Smooth muscle cell (in vitro differentiated cells): ENCODE results near the gene DPY19L2. TPM values are rescaled to one million over a fixed set of nuclear protein-coding genes. Genes with fewer than 3 reads are reported as not detected.
A peak's percentile ranks its signal among the peaks of the same experiment; 100 is the strongest.
"Not testable (repeated sequence)": the region's sequence is repeated elsewhere in the genome, so short reads cannot be mapped to it uniquely, and the experiment has no call there.

Experiments
- DNase-seq: peaks from one replicate; lab custom pipeline; 2025; ENCODE audit not compliant: unreplicated experiment; lab: John Stamatoyannopoulos, UW
- H2AFZ ChIP-seq: fragments of 200-600 bp; sonication (generic); 2 replicates; pipeline ENCODE4 v1.6.0; 2016; ENCODE audit warnings: antibody characterized with exemption, low read depth, mild to moderate bottlenecking
- H3F3A ChIP-seq: fragments of 200-600 bp; sonication (generic); 2 replicates; pipeline ENCODE4 v1.6.0; 2017; ENCODE audit warnings: antibody characterized with exemption, low read depth
- H3K27ac ChIP-seq: fragments of 200-600 bp; sonication (generic); 2 replicates; pipeline ENCODE4 v1.5.1; 2016; ENCODE audit warnings: low read depth, mild to moderate bottlenecking
- H3K27me3 ChIP-seq: fragments of 200-600 bp; sonication (generic); 2 replicates; pipeline ENCODE4 v1.6.1; 2016; ENCODE audit warnings: low read depth, mild to moderate bottlenecking
- H3K36me3 ChIP-seq: fragments of 200-600 bp; sonication (generic); 2 replicates; pipeline ENCODE4 v1.5.1; 2016; ENCODE audit warnings: low read depth
- H3K4me1 ChIP-seq: fragments of 200-600 bp; sonication (generic); 2 replicates; pipeline ENCODE4 v1.5.1; 2016; ENCODE audit warnings: low read depth
- H3K4me2 ChIP-seq: fragments of 200-600 bp; sonication (generic); 2 replicates; pipeline ENCODE4 v1.6.0; 2016; ENCODE audit warnings: mild to moderate bottlenecking
- H3K4me3 ChIP-seq: fragments of 200-600 bp; sonication (generic); 2 replicates; pipeline ENCODE4 v1.5.1; 2016; ENCODE audit warnings: mild to moderate bottlenecking
- H3K79me2 ChIP-seq: fragments of 200-600 bp; sonication (generic); 2 replicates; pipeline ENCODE4 v1.6.0; 2016; ENCODE audit warnings: low read depth, mild to moderate bottlenecking
- H3K9ac ChIP-seq: fragments of 200-600 bp; sonication (generic); 2 replicates; pipeline ENCODE4 v1.6.0; 2016; ENCODE audit warnings: low read depth
- H3K9me3 ChIP-seq: fragments of 200-600 bp; sonication (generic); replicated peaks from 2 replicates; pipeline ENCODE4 v1.5.1; 2016; ENCODE audit warnings: low read depth
- H4K20me1 ChIP-seq: fragments of 200-600 bp; sonication (generic); 2 replicates; pipeline ENCODE4 v1.6.0; 2016; ENCODE audit warnings: low read depth
- WGBS: methylation state at CpG from one replicate; pipeline ENCODE4 v1.1.7; 2016; ENCODE audit warnings: low lambda C conversion rate; 5-methylcytosine and 5-hydroxymethylcytosine counted together
- polyA plus RNA-seq: library from polyadenylated mRNA; unstranded; fragments of >200 nt; fragmentation: Nextera tagmentation; extraction: Ambion mirVana; gene quantifications from 2 replicates; pipeline ENCODE4 v1.2.1, GENCODE V29; 2016
- total RNA-seq: library from RNA; depleted of rRNA; stranded (reverse); fragments of >200 nt; gene quantifications from 2 replicates; pipeline ENCODE4 v1.2.3, GENCODE V29; 2014
- TF ChIP-seq, protein P1 (sequence below): fragments of 200-600 bp; sonication (generic); IDR thresholded peaks from 2 replicates; pipeline ENCODE4 v1.5.1; 2017; ENCODE audit warnings: borderline replicate concordance, mild to moderate bottlenecking, antibody characterized with exemption; ENCODE audit not compliant: insufficient read depth, poor library complexity, severe bottlenecking

The DPY19L2 gene
- 0.18 and 0.58 TPM in 2 replicates for total RNA-seq
- polyA plus RNA-seq: not detected in 2 replicates

DNA sequence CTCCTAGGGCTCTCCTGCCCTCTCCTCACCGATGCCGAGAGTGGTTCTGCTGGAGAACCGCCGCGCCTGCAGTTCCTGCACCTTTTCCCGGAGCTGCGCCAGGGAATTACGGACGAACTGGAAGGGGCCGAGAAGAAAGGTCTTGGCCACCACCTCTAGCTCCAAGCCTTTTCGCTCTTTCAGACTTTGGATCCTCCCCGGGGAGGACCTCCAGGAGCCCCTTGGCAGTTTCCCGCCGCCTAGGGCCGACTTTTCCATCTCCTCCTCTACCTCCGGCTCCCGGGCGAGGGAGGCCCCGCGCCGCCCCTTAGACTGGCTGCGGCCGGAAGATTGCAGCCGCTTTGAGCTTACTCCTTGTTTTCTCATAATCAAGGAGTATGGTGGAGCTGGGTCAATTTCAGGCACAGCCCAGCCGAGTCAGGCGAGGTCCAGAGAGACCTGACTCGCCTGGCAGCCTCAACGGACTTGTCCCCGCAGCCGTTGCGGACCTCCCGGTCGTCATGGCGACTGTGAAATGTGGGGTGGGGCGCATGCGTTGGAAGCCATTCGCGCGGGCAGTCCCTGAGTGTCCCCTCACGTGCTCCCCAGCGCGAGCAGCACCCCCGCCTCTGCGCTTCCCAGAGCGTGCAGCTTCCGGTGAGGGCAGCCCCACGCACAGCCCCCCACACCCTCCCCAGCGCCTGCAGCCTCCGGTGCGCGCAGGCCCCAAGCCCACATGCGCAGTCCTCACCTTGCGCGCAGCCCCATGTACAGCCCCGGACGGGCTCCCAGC is at the start of gene DPY19L2:
Gene DPY19L2, minus strand, starts transcription at position 466 of the 772 bp plus-strand sequence. Its CDS starts 100 bp downstream, at position 366.
- Histone ChIP-seq H3K4me1 (no peaks in the 10 kb centered on the region), H2AFZ (peak within 1 kb of the TSS; percentile 100), H3K9me3 (no peaks in the 10 kb centered on the region), H3K36me3 (no peaks in the 10 kb centered on the region), H3K4me2 (peak within 1 kb of the TSS; percentile 100), H3K27me3 (peaks cover 31% of the 10 kb centered on the region), H3K79me2 (no peaks in the 10 kb centered on the region), H3F3A (no peaks in the 10 kb centered on the region), H3K27ac (no peak within 1 kb of the TSS), H3K9ac (no peak within 1 kb of the TSS), H4K20me1 (no peaks in the 10 kb centered on the region), H3K4me3 (peak within 1 kb of the TSS; percentile 89)
- 1% methylated on average over 42 of the region's 56 CpGs for WGBS
- DNase-seq: peak; percentile 20
- TF ChIP-seq, protein P1, sequence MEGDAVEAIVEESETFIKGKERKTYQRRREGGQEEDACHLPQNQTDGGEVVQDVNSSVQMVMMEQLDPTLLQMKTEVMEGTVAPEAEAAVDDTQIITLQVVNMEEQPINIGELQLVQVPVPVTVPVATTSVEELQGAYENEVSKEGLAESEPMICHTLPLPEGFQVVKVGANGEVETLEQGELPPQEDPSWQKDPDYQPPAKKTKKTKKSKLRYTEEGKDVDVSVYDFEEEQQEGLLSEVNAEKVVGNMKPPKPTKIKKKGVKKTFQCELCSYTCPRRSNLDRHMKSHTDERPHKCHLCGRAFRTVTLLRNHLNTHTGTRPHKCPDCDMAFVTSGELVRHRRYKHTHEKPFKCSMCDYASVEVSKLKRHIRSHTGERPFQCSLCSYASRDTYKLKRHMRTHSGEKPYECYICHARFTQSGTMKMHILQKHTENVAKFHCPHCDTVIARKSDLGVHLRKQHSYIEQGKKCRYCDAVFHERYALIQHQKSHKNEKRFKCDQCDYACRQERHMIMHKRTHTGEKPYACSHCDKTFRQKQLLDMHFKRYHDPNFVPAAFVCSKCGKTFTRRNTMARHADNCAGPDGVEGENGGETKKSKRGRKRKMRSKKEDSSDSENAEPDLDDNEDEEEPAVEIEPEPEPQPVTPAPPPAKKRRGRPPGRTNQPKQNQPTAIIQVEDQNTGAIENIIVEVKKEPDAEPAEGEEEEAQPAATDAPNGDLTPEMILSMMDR: no peak

DNA sequence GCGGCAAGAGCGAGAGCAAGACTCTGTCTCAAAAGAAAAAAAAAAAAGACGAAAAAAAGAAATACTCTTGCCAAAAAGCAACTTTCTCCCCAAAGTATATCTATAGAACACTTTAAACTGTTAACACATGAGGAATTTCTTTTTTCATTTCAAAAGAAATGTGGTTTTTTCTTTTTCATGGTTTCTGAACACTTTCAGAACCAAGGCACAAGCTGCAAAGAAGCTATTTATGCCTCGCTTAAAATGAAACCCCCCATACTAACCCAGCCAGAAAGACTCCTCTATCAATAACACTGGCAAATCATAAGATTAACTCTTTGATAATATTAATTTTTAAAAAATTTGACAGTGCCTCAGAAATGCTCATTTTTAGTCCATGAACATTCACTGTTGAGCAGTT is 48.6 kb upstream of the DPY19L2 start:
- not testable (repeated sequence) for H3K27ac ChIP-seq, H3K36me3 ChIP-seq, H4K20me1 ChIP-seq, H3K9ac ChIP-seq, H3K4me3 ChIP-seq, H3K9me3 ChIP-seq, H2AFZ ChIP-seq, H3K79me2 ChIP-seq, H3K4me1 ChIP-seq, H3K27me3 ChIP-seq, H3F3A ChIP-seq, DNase-seq, H3K4me2 ChIP-seq
- 92% methylated on average over 4 of the region's 4 CpGs for WGBS

DNA sequence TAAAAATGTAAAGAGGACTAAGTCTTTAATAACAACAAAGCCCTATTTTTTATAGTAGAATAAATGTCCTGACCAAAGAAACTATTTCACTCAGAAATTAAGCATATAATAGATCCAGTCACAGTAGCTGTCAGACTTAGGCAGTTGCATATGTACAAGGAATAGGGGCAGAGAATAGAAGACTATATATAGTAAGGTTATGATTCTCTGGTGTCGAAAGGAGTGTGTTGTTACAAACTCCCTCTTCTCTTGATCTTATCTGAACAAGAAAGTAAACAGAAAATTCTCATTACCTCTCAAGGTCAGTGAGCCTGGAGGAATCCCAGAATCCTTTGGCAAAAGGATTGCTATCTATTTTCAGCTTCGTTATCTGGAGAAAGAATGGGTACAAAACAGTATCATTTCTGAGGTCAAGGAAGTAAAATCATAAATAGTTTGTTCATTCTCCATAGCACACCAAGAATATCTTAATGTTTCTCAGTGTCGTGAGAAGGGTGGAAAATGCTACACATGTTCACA is 46.9 kb upstream of the DPY19L2 start:
- DNase-seq, H3K27me3 ChIP-seq, H3K27ac ChIP-seq, H3K36me3 ChIP-seq, H3K9me3 ChIP-seq, H3K4me1 ChIP-seq, H3K4me2 ChIP-seq, H3K9ac ChIP-seq, H3F3A ChIP-seq, H2AFZ ChIP-seq, H4K20me1 ChIP-seq, H3K79me2 ChIP-seq, H3K4me3 ChIP-seq: not testable (repeated sequence)
- 82% methylated on average over 3 of the region's 3 CpGs for WGBS

DNA sequence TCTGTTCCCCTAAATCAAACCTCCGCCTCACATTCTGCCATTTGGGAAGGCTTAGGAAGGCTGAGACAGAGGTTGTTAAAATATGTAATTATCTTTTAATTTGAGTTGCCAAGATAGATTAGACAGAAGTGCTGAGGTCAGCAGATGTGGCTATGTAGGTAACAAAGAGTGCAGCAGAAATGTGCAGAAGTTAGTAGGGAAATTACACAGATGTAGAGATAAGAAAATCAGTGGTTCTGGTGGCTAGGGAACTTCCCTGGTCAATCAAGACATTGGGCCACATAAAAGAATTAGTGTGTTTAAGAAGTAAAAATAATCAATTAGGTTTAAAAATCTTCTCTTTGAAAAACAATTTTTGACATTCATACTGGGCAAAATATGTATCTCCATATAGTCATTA is 46.1 kb upstream of the DPY19L2 start:
- H3K9me3 ChIP-seq, H3K27ac ChIP-seq, H3K4me3 ChIP-seq, H3K36me3 ChIP-seq, H3F3A ChIP-seq, H3K9ac ChIP-seq, H3K4me1 ChIP-seq, H3K27me3 ChIP-seq, H3K79me2 ChIP-seq, DNase-seq, H4K20me1 ChIP-seq, H3K4me2 ChIP-seq, H2AFZ ChIP-seq: not testable (repeated sequence)
- 95% methylated on average over 1 of the region's 1 CpG for WGBS

DNA sequence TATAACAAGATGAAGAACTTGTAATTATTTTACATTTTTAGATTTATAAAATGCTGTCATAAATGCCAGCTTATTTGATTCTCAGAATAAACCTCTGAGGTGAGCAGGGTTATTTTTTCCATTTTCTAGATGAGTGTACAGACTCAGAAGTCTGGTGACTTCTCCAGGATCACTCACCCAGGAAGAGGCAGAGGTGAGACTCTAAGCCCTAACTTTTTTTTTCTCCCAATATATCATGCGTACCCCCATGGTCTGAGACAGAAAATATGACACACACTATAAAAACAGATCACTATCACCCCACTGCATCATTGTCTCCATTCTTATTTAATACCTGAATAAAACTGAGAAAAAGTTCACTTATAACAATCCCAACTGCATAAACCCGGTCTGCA is 45.4 kb upstream of the DPY19L2 start:
- not testable (repeated sequence) for H3K9ac ChIP-seq, DNase-seq, H3F3A ChIP-seq, H3K36me3 ChIP-seq, H3K9me3 ChIP-seq, H2AFZ ChIP-seq, H3K27ac ChIP-seq, H3K4me1 ChIP-seq, H3K27me3 ChIP-seq, H3K4me3 ChIP-seq, H4K20me1 ChIP-seq, H3K4me2 ChIP-seq, H3K79me2 ChIP-seq
- WGBS: 75% methylated on average over 2 of the region's 2 CpGs

DNA sequence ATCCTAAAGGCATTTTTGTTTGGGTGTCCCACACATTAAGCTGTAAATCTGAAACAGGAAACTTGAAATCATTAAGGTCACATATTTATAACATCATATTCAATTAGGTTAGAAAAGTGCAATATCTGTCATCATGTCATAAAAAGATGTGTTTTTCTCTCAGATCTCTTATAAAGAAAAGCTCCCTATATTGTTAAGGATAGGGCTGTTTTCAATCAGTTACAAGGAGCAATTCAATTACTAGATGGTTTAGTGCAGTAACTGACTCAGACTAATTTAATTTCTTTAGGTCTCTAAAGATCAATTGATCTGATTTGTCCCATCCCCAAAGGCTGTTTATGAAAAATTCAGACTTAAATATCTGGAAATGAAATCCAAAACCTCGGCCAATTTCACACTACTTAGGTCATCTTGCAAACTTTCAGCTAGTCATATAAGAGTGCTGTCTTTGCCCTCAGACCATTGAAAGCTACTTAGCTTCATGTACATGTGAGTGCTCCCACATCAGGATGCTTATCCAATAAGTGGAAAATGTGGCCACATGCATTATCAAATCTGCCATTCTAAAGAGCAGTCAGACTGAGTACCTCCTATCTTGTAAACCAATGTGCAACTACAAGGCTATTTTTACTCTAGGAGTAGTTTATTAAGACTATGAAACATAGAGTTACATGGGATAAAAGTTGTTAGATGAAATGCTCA is 44.8 kb upstream of the DPY19L2 start:
- H2AFZ ChIP-seq, H3K9me3 ChIP-seq, H4K20me1 ChIP-seq, H3K27me3 ChIP-seq, H3K4me3 ChIP-seq, H3K36me3 ChIP-seq, H3F3A ChIP-seq, H3K9ac ChIP-seq, H3K27ac ChIP-seq, H3K4me2 ChIP-seq, DNase-seq, H3K4me1 ChIP-seq, H3K79me2 ChIP-seq: not testable (repeated sequence)
- 75% methylated on average over 1 of the region's 1 CpG for WGBS

DNA sequence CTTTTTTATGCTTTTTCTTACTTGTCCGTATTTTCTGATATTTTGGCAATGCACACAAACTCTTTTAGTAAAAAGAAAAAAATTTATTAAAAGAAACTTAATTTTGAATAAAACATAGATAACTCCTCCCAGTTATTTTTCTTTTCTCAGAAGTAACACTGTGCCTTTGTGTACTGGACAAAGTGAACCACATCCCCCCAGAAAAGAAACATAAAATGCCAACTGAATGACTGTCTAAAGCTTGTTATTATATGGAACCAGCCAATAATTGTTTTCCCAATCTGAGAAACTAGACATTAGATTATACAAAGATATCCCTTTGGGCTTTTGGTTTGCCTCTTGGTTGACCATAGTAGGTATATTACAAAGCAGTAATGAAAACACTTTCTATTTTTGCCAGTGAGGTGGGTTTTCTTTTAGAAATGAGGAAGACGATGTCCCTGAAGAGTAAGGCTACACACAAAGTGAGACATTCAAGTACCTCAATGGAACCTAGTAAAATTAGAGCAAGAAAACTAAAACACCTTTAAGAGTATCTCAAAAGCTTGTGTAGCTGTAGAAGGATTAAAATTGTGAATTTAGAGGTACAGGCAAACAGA is 44.2 kb upstream of the DPY19L2 start:
- H3K4me3 ChIP-seq, H3K36me3 ChIP-seq, H2AFZ ChIP-seq, DNase-seq, H3K27me3 ChIP-seq, H4K20me1 ChIP-seq, H3F3A ChIP-seq, H3K79me2 ChIP-seq, H3K4me2 ChIP-seq, H3K9me3 ChIP-seq, H3K9ac ChIP-seq, H3K4me1 ChIP-seq, H3K27ac ChIP-seq: not testable (repeated sequence)
- 92% methylated on average over 2 of the region's 2 CpGs for WGBS
